ENCODE results near the gene BTF3.
"Not testable (repeated sequence)": the region's sequence is repeated elsewhere in the genome, so short reads cannot be mapped to it uniquely, and the experiment has no call there.

BTF3 gene

DNA sequence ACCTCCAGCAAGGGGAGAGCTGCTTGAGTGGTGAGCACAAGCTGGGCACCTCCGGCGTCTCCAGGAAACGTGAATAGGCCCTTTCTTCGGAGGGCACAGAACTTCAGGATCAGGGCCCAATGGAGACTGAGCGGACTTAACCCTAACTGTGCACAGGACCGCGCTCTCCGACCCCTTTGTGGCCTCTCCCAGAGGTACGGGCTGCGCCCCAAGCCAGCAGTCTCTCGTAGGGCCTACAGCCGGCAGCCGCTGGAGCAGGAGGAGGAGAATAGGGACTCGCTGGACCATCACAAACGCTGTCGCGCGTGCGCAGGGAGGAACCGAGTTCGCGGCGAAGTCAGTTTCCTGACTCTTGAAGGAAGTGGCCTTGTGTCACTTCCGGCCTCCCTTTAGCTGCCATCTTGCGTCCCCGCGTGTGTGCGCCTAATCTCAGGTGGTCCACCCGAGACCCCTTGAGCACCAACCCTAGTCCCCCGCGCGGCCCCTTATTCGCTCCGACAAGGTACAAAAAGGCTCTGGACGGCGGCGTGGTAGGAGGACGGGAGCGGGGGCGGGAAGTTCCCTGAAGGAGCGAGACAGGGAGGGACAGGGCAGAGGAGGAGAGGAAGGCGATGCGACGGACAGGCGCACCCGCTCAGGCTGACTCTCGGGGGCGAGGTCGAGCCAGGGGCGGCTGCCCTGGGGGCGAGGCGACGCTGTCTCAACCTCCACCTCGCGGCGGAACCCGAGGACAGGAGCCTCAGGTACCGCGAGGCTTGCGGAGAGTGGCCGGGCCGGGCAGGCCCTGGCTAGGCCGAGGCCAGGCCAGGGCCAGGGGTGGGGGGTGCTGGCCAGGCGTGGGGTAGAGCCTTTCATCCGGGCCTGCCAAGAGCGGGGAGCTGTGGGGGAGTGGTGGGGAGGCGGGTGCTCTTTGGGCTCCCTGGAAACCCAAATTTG lies at the start of gene BTF3:
TSS of gene BTF3 (plus strand) at position 386 of the 936 bp plus-strand sequence. CDS start at position 612, 226 bp downstream.
- DNase-seq: peak; percentile 94

- peak; percentile 62 to 70 for DNase-seq
Observed at GRCh38 chr5:73448463-73449136, 49.6 kb upstream of the BTF3 start, which contains the start of gene FOXD1. Gene FOXD1, minus strand, starts transcription at chr5:73448777. Its CDS starts 415 bp downstream, at chr5:73448362.

DNA sequence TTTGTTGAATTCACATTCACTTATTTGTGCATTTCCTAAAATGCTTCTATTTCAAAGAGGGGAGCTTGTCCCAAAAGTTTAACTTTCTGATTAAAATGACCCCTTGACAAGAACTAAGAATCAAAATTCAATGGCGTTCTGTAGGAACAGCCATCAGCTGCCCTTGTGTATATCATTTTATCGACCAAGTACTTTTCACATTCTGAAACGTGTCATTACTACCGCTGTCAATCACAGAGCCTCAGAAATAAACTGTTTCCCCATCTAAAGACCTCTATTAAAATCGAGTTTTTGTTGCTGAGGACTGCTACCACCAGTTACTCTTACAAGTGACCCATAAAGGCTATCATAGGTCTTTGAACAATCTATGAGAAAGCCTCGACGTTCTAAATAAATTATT lies 48.1 kb upstream of the BTF3 start:
- no peak for DNase-seq

DNA sequence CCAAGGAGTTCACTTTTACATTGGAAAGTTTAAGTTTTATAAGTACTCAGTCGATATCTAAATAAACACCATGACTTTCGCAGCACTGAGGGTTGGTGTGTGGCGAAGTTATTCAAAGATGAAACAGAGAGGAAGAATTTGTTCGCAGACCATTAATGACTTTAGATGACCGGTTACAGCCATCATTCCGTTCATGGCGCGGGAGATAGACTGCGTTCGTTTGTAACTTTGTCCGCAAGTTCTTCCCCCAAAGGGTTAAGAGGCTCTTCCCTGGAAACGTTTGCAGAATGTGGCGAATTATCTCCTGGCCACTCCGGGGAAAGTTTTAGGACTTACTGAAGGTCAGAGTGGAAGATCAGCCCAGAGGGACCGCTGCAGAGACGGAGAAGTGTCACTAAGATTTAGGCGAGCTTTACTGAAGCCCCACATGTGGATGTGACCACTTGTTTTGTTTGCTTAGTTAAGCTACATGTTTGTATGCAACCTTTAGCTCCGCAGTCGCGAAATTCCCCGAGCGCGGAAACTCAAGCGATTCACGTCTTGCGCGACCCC lies 47.5 kb upstream of the BTF3 start:
- DNase-seq: peak in 1 of 2 experiments; percentile 16

GRCh38 chr5:73451224-73452130 lies 46.8 kb upstream of the BTF3 start:
- DNase-seq: peak; percentile 71 to 75

DNA sequence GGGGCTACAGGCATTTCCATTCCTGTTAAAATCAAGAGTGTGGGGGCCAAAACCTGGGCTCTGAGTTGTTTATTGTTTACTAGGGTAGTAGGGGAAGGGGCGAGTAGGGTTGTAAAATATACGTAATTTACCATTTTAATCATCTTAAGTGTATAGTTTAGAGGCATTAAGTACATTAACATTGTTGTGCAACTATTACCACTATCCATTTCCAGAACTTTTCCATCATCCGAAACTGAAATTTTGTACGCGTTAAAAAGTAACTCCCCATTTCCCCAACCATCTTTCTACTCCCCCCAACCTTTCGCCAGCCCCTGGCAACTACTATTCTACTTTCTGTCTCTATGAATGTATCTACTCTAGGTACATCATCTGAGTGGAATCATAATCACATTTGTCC lies 46.0 kb upstream of the BTF3 start:
- DNase-seq: no peak

DNA sequence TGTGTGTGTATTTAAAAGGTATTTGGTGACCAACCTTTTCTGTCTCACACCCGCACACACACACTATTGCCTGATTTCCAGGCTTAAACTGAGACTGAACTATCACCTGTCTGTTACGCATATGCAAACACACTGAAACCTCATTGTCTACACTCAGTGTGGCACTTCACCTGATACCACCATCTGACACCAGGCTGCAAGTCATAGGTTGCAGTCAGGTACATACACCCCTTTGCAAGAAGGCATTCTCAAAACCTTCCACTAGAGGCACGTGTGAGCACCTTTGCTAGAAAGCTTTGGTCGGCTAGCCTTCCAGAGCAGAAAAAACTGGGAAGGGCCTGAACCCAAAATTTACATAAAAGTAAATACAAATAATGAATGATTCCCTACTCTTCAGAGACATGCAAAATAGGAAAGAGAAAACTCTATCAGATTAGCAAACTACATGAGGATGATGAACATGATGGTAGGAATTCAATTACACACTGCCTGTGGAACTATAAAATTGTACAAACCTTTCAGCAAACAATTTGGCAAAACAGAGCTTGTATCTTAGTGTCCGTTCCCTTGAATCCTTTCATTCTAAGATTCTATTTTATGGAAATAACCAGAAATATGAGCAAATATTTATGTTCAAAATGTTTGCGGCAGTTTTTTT lies 43.7 kb upstream of the BTF3 start:
- peak in 1 of 2 experiments; percentile 40 for DNase-seq

DNA sequence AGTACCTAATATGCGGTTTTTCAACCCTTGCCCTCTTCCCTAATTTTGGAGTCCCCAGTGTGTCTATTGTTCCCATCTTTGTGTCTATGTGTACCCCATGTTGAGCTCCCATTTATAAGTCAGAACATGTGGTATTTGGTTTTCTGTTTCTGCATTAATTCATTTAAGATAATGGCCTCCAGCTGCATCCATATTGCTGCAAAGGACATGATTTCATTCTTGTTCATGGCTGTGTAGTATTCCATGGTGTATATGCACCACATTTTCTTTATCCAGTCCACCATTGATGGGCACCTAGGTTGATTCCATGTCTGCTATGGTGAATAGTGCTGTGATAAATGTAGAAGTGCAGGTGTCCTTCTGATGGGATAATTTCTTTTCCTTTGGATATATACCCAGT lies 41.8 kb upstream of the BTF3 start:
- DNase-seq: not testable (repeated sequence)

DNA sequence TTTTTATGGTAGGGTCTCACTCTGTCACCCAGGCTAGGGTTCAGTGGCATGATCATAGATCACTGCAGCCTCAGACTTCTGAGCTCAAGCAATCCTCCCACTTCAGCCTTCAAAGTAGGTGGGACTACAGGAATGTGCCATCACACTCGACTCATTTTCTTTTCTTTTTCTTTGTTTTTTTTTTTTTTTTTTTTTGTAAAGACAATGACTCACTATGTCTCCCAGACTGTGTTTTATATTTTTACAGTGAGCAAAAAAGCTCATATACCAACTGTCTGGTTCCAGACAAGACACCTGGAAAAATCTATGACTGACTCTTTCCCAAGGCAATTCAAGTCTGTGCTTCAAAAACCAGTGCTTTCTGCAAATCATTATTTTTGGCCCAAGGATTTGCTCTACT lies 38.9 kb upstream of the BTF3 start:
- no peak for DNase-seq

- DNase-seq: no peak
Observed at GRCh38 chr5:73460133-73460532, 38.1 kb upstream of the BTF3 start.

- no peak for DNase-seq
Observed at GRCh38 chr5:73464016-73464745, 34.1 kb upstream of the BTF3 start.

GRCh38 chr5:73468638-73469037 lies 29.6 kb upstream of the BTF3 start:
- DNase-seq: not testable (repeated sequence)

GRCh38 chr5:73469878-73470277 lies 28.4 kb upstream of the BTF3 start:
- no peak for DNase-seq

GRCh38 chr5:73471654-73472053 lies 26.6 kb upstream of the BTF3 start:
- no peak for DNase-seq

GRCh38 chr5:73472116-73472515 lies 26.1 kb upstream of the BTF3 start:
- DNase-seq: no peak

DNA sequence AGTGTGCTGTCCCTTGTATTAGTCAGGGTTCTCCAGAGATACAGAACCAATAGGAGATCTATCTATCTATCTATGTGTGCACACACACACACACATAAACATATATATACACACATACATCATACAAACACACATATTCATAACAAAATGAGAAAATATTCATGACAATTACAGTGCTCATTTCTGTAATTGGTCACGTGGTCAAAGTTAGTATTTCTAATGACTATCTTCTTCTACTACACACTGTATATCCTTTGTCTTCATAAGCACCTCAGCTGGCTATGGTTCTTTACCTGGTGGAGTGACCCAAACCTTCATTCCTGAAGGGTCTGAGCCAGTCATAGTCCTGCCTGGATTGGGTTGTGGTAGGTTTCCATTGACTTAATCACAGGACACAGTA lies 17.7 kb upstream of the BTF3 start:
- no peak for DNase-seq

DNA sequence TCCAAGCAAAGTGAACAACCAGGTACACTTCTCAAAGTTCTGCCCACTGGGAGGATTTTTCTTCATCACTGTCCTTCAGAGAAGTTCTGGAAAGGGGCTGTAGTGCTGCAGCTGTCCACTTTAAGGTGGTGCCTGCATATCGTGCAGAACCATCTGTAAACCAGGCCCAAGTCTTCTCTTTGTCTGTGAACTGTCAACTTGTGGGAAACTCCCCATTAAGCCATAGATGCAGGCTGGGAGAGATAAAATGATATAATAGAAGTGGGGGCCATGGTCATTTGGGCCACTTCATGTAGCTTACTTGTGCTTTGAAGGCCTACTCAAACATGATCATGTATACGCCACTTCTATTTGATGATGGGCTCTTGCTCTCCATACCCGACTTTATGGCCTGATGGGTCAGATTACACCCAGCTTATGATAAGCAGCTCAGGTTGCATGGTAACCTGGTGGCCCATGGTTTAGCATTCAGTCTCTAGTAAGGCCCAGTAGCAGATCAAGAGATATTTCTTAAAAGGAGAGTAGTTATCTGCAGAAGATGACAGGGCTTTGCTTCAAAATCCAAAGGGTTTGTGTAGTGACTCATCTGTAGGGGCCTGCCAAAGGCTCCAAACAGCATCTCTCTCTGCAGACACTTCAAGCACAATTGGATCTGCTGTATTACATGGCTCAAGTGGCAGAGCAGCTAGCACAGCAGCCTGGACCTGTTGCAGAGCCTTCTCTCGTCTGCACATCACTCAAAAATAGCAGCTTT lies 15.7 kb upstream of the BTF3 start:
- DNase-seq: no peak

GRCh38 chr5:73483676-73484075 lies 14.6 kb upstream of the BTF3 start:
- DNase-seq: no peak

DNA sequence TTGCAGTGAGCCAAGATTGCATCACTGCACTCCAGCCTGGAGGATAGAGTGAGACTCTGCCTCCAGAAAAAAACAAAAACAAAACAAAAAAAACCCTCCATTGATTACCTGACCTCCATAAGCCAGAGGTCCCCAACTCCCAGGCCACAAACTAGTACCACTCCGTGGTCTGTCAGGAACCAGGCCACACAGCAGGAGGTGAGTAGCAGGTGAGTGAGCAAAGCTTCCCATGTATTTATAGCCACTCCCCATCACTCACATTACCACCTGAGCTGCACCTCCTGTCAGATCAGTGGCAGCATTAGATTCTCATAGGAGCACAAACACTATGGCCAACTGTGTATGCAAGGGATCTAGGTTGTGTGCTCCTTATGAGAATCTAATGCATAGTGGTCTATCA lies 13.7 kb upstream of the BTF3 start:
- no peak for DNase-seq

DNA sequence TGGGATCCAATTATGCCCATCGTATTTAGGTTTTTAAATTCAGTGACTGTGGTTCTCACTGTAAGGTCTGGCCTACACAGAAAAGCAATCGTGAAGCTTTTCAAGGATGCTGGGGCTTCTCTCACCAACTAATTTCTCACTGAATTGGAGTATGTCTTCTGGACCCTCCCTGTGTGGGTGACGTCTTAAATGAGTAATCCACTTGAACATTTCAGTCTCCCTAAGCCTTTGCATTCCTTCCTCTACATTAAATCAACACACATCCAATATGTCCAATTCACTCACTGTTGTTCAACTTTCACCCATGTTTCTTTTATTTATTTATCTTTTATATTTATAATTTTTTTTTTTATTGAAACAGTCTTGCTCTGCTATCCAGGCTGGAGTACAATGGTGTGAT lies 12.5 kb upstream of the BTF3 start:
- DNase-seq: no peak

Data from activated CD4-positive, alpha-beta T cell treated with anti-CD3 and anti-CD28 coated beads, Interleukin-2, amount 50 U/mL, for 48 hours (primary cell).